HCT116 (cell line): Measurements from ENCODE around the gene ADORA1.

Source experiments
- EZH2 ChIP-seq: fragments of 200-600 bp; sonication (generic); IDR thresholded peaks from 2 replicates; pipeline ENCODE4 v1.6.1; 2017; ENCODE audit warnings: antibody characterized with exemption, mixed run types
- JUND ChIP-seq: IDR thresholded peaks from 2 replicates; pipeline ENCODE4 v1.6.1; 2012
- MAX ChIP-seq: IDR thresholded peaks from 2 replicates; pipeline ENCODE4 v1.6.1; 2012
- POLR2A ChIP-seq: IDR thresholded peaks from 2 replicates; pipeline ENCODE4 v1.7.0; 2011; ENCODE audit warnings: borderline replicate concordance; ENCODE audit not compliant: insufficient read depth, insufficient read length; ENCODE audit errors: extremely low read depth
- POLR2AphosphoS5 ChIP-seq: IDR thresholded peaks from 2 replicates; pipeline ENCODE4 v1.6.1; 2011; ENCODE audit warnings: mild to moderate bottlenecking, low read depth, low read length, moderate library complexity
- RAD21 ChIP-seq: IDR thresholded peaks from 2 replicates; pipeline ENCODE4 v1.6.1; 2012; ENCODE audit warnings: low read depth, mild to moderate bottlenecking
- SIN3A ChIP-seq: IDR thresholded peaks from 2 replicates; pipeline ENCODE4 v1.6.1; 2012; ENCODE audit warnings: low read depth
- SP1 ChIP-seq: IDR thresholded peaks from 2 replicates; pipeline ENCODE4 v1.6.1; 2012; ENCODE audit warnings: low read depth
- TCF7L2 ChIP-seq: IDR thresholded peaks from 2 replicates; pipeline ENCODE4 v1.7.0; 2011; ENCODE audit warnings: borderline replicate concordance, inconsistent platforms; ENCODE audit not compliant: insufficient read depth, insufficient read length; ENCODE audit errors: extremely low read depth
- TF ChIP-seq, protein P1 (sequence below), 3 experiments: fragments of 200-600 bp in 1 of 3; sonication (generic) in 1 of 3; IDR thresholded peaks in 2 of 3; conservative IDR thresholded peaks in 1 of 3; 2 replicates each; pipeline ENCODE4 v1.5.1; 2012 to 2017; ENCODE audit warnings: low read depth in 2 of 3, low read length in 2 of 3, antibody characterized with exemption in 1 of 3, borderline replicate concordance in 1 of 3, control low read depth in 1 of 3, mild to moderate bottlenecking in 1 of 3, mixed read lengths in 1 of 3, mixed run types in 1 of 3, moderate library complexity in 1 of 3; ENCODE audit not compliant: insufficient read depth in 1 of 3

- TF ChIP-seq POLR2AphosphoS5, result no peak
- TF ChIP-seq, protein P1, sequence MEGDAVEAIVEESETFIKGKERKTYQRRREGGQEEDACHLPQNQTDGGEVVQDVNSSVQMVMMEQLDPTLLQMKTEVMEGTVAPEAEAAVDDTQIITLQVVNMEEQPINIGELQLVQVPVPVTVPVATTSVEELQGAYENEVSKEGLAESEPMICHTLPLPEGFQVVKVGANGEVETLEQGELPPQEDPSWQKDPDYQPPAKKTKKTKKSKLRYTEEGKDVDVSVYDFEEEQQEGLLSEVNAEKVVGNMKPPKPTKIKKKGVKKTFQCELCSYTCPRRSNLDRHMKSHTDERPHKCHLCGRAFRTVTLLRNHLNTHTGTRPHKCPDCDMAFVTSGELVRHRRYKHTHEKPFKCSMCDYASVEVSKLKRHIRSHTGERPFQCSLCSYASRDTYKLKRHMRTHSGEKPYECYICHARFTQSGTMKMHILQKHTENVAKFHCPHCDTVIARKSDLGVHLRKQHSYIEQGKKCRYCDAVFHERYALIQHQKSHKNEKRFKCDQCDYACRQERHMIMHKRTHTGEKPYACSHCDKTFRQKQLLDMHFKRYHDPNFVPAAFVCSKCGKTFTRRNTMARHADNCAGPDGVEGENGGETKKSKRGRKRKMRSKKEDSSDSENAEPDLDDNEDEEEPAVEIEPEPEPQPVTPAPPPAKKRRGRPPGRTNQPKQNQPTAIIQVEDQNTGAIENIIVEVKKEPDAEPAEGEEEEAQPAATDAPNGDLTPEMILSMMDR (IDR thresholded peaks at IDR 0.05 in 2 of 3, conservative IDR thresholded peaks at IDR 0.05 in 1 of 3; ENCODE audit: borderline replicate concordance in 1 of 3, insufficient read depth in 1 of 3, low read depth in 2 of 3, low read length in 2 of 3), result no peak
- TF ChIP-seq EZH2, result no peak
- TF ChIP-seq MAX, result no peak
- TF ChIP-seq RAD21, result no peak
- no peak for TF ChIP-seq POLR2A
- no peak for TF ChIP-seq SP1
- no peak for TF ChIP-seq TCF7L2
- no peak for TF ChIP-seq JUND
- no peak for TF ChIP-seq SIN3A
Observed at GRCh38 chr1:203126866-203127665, 460 bp upstream of the ADORA1 start.
